ENCODE results near the gene CSF1R. TPM values are rescaled to one million over a fixed set of nuclear protein-coding genes. Genes with fewer than 3 reads are reported as not detected.
"Not testable (repeated sequence)": the region's sequence is repeated elsewhere in the genome, so short reads cannot be mapped to it uniquely, and the experiment has no call there.

CSF1R gene
- total RNA-seq, 1 donor from 2014 or later, result 19.5 TPM

DNA sequence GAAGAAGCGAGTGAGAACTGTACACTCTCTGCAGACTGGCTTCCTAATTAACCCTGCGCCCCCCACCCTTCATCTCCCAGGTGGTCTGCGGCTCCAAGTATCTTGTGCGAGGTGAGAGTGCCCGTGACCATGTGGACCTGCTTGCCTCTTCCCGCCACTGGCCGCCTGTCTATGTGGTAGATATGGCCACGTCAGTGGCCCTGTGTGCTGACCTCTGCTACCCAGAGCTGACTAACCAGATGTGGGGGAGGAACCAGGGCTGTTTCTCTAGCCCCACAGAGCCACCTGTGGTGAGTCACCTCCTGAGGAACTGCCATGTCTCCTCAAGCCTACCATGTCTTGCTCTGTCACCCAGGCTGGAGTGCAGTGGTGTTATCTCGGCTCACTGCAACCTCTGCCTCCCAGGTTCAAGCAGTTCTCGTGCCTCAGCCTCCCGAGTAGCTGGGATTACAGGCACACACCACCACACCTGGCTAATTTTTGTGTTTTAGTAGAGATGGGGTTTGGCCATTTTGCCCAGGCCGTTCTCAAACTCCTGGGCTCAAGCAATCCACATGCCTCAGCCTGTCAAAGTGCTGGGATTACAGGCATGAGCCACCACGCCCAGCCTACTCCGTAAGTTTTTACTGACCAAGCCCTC lies 36.1 kb downstream of the CSF1R start:
- ATAC-seq (ENCODE audit: poor library complexity); intact Hi-C loops (cut with DNase I); DNase-seq: not testable (repeated sequence)

DNA sequence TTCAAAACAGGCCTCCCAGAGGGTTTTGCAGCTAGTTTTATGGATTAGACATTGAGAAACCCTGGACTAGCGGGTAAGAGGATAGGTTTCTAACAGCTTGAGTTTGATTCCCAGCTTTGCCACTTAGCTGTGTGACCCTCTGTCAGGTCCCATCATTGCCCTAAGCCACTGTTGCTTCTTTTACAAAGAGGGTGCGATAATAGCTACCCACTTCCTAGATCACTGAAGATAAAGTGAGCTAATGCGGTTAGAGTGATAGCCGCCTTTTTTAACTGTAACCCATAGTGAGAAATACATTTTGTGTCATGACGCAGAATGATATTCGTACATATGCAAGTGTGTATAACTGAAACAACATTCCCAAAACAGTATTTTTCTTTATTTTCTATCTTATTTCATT lies 40.3 kb downstream of the CSF1R start:
- ATAC-seq (ENCODE audit: poor library complexity), result no peak
- intact Hi-C loops (cut with DNase I), result no loop called here

DNA sequence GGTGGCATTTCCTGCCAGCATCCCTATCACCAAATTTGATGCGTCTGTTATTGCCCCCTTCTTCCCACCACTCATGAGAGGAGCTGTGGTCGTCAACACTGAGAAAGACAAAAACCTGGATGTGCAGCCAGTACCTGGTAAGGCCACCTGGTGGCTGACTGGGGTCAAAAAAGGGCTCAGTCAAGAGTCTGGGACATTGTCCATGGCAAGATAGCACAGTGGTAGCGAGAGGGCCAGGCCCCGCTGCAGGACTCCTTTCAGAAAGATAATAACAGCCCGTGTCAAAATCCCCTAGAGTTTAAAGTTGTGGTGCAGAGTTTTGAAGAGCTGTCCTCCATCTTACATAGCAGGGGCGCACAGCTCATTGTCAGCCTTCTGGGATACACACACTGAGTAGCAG lies 40.8 kb downstream of the CSF1R start:
- intact Hi-C loops (cut with DNase I), result no loop called here
- DNase-seq (no peak), ATAC-seq (ENCODE audit: poor library complexity) (no peak)

More for the DNA sequence above, 40.3 kb downstream of the CSF1R start:
- DNase-seq, result no peak

DNA sequence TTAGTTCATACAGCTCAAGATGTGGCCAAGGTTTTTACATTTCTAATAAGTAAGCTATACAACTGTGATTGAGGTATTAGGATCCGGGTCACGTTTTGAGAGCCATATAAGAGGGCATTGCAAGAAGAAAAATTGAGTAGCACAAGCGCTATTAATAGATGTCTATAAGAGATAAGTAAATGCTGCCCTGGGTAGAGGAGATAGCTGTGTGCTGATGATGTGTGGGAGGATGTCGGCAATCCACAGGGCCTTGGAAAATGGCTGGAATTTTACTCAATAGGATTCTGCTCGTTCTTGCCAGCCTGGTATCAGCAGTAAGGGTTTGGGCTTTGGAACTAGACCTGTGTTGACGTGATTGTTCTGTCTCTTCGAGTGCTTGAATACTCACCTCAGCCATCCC lies 41.6 kb downstream of the CSF1R start:
- ATAC-seq (ENCODE audit: poor library complexity) (peak; percentile 15), DNase-seq (no peak)
- intact Hi-C loops (cut with DNase I), result no loop called here

DNA sequence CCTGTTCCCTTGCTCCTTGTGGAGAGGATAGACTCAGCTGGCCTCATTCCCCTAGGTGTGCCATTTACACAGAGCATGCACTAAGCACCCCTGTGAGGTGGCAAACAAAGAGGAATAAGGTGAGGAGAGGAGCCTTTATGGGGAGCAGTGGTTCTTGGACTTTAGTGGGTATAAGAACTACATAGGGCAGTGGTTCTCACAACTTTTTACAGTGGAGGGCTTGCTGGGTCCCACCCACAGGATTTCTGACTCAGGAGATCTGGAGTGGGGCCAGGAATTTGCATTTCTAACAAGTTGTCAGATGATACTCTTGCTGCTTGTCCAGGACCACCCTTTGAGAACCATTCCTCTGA lies 42.0 kb downstream of the CSF1R start:
- DNase-seq (no peak), ATAC-seq (ENCODE audit: poor library complexity) (no peak)
- intact Hi-C loops (cut with DNase I), result no loop called here

DNA sequence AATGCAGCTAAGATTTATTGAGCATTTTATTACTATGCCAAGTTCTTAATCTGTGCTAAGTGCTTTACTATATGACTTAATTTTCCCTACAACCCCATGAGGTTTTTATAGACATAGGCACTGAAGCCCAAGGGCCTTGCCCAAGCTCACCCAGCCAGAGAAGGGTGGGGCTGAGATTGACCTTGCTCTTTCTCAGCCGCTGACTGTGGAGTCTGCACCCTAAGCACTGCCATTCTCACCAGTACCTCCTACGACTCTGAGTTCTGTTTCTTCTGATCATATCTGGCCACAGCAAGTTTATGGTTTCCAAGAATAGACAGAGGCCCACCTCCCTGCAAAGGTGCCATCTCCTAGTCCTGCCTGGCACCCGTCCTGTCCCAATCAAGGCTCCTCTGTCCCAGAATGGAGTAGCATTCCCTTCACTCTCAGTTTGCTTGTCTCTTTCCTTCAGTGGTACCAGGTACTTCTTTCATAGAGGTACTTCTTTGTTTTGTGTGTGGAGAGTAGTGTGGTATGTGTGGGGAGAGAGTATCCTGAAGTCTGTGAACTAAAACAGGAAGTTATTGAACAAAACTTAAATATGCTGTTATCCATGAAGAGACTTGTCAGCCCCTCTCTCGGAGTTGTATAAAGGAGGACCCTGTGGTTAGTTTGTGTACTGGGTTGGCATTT lies 42.6 kb downstream of the CSF1R start:
- peak; percentile 54 for ATAC-seq (ENCODE audit: poor library complexity)
- intact Hi-C loops (cut with DNase I), result no loop called here
- DNase-seq, result no peak

GRCh38 chr5:150042459-150042858 lies 43.9 kb downstream of the CSF1R start:
- intact Hi-C loops (cut with DNase I), result no loop called here
- ATAC-seq (ENCODE audit: poor library complexity) (peak; percentile 72), DNase-seq (no peak)

- no peak for ATAC-seq (ENCODE audit: poor library complexity)
- intact Hi-C loops (cut with DNase I), result no loop called here
- DNase-seq, result no peak
Observed at GRCh38 chr5:150038547-150038946, 47.8 kb downstream of the CSF1R start.

DNA sequence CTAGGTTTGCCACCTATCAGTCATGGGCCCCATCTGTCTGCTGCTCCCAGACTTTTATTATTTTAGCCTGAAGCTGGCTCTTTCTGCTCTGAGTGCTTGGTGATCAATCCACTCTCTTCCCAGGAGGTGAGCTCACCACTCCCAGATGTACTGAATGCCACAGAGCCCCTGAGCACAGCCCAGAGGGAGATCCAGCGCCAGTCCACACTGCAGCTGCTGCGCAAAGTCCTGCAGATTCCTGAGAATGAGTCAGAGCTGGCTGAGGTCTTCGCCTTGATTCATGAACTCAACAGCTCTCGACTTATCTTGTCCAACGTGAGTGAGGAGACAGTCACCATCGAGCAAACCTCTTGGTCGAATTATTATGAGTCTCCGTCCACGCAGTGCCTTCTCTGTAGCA lies 49.8 kb downstream of the CSF1R start:
- ATAC-seq (ENCODE audit: poor library complexity) (peak; percentile 85), DNase-seq (no peak)
- intact Hi-C loops (cut with DNase I), result no loop called here

GRCh38 chr5:150035139-150035895 lies 51.0 kb downstream of the CSF1R start:
- no peak for DNase-seq
- intact Hi-C loops (cut with DNase I), result no loop called here

DNA sequence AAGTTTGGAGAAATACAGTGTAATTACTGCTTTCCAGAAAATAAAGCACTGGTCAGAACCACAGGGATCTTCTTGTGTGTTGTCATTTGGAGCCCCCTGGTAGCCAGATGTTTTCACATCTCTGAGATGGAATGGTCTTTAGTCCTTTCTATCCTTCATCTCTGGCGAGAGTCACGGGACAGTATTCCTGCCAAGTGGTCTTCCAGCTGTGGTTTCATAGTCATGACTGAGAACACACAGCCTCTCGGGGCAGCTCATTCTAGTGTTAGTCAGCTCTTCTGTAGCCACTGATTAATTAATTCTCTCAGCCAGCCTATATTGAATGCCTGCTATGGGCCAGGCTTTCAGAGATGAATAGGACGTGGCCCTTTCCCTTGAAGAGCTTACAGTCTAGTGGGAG lies 51.7 kb downstream of the CSF1R start:
- intact Hi-C loops (cut with DNase I), result no loop called here
- no peak for DNase-seq
- peak; percentile 34 for ATAC-seq (ENCODE audit: poor library complexity)

More at GRCh38 chr5:150035139-150035895, 51.0 kb downstream of the CSF1R start:
- no peak for ATAC-seq (ENCODE audit: poor library complexity)

DNA sequence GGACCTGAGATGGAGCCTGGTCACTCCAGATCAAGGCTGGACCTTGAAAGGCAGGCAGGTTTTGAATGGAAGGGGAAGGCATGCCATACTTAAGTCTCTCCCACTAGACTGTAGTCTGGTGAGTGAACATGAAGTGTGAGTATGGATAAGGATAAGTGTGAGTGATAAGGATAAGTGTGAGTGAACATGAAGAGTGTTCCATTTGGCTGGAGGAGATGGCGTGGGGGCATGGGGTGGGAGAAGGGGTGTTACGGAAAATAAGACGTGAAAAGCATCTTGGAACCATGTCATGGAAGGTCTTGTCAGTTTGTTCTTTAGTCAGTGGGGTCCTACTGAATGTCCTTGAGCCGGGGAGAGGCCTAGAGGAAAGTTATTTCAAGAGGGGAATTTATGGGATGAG lies 53.0 kb downstream of the CSF1R start:
- intact Hi-C loops (cut with DNase I), result no loop called here
- ATAC-seq (ENCODE audit: poor library complexity), result no peak

GRCh38 chr5:150028047-150028446 lies 58.3 kb downstream of the CSF1R start:
- DNase-seq; ATAC-seq (ENCODE audit: poor library complexity); intact Hi-C loops (cut with DNase I): not testable (repeated sequence)

More for the DNA sequence above, 53.0 kb downstream of the CSF1R start:
- no peak for DNase-seq

DNA sequence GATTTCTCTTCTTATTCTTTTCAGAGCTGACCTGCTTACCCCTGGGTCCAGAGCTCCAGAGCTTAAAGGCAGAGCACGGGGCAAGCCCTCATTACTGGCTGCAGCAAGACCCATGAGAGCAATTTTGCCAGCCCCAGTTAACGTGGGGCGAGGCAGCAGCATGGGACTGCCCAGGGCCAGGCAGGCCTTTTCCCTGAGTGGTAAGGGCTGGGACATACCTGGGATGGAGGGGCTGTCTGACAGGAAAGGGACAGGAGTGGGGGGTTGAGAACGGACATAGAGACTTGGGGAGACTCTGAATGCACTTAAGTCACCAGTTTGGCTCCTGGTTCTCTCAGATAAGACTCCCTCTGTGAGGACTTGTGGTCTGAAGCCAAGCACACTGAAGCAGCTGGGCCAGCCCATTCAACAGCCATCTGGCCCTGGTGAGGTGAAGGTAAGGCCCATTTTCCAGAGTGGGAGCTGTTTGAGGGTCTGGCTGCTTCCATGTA lies 59.6 kb downstream of the CSF1R start:
- ATAC-seq (ENCODE audit: poor library complexity) (no peak), DNase-seq (no peak)
- intact Hi-C loops (cut with DNase I), result no loop called here

- intact Hi-C loops (cut with DNase I), result no loop called here
- DNase-seq (no peak), ATAC-seq (ENCODE audit: poor library complexity) (peak; percentile 66)
Observed at GRCh38 chr5:150024346-150024984, 61.9 kb downstream of the CSF1R start.

GRCh38 chr5:150023136-150023535 lies 63.2 kb downstream of the CSF1R start:
- DNase-seq, result no peak
- no peak for ATAC-seq (ENCODE audit: poor library complexity)
- intact Hi-C loops (cut with DNase I), result no loop called here

GRCh38 chr5:150022681-150023080 lies 63.7 kb downstream of the CSF1R start:
- DNase-seq (no peak), ATAC-seq (ENCODE audit: poor library complexity) (peak; percentile 57)
- intact Hi-C loops (cut with DNase I), result no loop called here

GRCh38 chr5:150022158-150022531 lies 64.2 kb downstream of the CSF1R start:
- DNase-seq (no peak), ATAC-seq (ENCODE audit: poor library complexity) (peak; percentile 65)
- intact Hi-C loops (cut with DNase I), result no loop called here

- ATAC-seq (ENCODE audit: poor library complexity), result peak; percentile 21
- intact Hi-C loops (cut with DNase I), result no loop called here
- no peak for DNase-seq
Observed at GRCh38 chr5:150021491-150022157, 64.7 kb downstream of the CSF1R start.
